WERI-Rb-1 (cell line): ENCODE data around the gene PKHD1.
A peak's percentile ranks its signal among the peaks of the same experiment; 100 is the strongest.

Source experiments
- DNase-seq: peaks from one replicate; pipeline ENCODE4 v3.0.0-alpha.2; 2020
- H3K27ac ChIP-seq: fragments of 250-450 bp; sonication (Bioruptor Pico); 2 replicates; pipeline ENCODE4 v1.5.1; 2020; ENCODE audit warnings: mild to moderate bottlenecking, moderate library complexity
- H3K27me3 ChIP-seq: fragments of 250-450 bp; sonication (Bioruptor Pico); 2 replicates; pipeline ENCODE4 v1.5.1; 2021; ENCODE audit warnings: mild to moderate bottlenecking, low read depth, moderate library complexity; ENCODE audit not compliant: insufficient read depth, severe bottlenecking
- H3K36me3 ChIP-seq: fragments of 250-450 bp; sonication (Bioruptor Pico); 2 replicates; pipeline ENCODE4 v1.5.1; 2020; ENCODE audit warnings: mild to moderate bottlenecking, moderate library complexity
- H3K4me3 ChIP-seq: 2 replicates; pipeline ENCODE4 v1.5.1; 2011; ENCODE audit warnings: low read depth, mild to moderate bottlenecking, control low read depth, low read length
- H3K9me3 ChIP-seq: fragments of 250-450 bp; sonication (Bioruptor Pico); 2 replicates; pipeline ENCODE4 v1.5.1; 2021; ENCODE audit warnings: mild to moderate bottlenecking, moderate library complexity; ENCODE audit not compliant: severe bottlenecking
- TF ChIP-seq, protein P1 (sequence below): IDR thresholded peaks from 2 replicates; pipeline ENCODE4 v1.5.1; 2011; ENCODE audit warnings: low read depth, mild to moderate bottlenecking, control low read depth, inconsistent platforms, low read length

The PKHD1 gene

DNA sequence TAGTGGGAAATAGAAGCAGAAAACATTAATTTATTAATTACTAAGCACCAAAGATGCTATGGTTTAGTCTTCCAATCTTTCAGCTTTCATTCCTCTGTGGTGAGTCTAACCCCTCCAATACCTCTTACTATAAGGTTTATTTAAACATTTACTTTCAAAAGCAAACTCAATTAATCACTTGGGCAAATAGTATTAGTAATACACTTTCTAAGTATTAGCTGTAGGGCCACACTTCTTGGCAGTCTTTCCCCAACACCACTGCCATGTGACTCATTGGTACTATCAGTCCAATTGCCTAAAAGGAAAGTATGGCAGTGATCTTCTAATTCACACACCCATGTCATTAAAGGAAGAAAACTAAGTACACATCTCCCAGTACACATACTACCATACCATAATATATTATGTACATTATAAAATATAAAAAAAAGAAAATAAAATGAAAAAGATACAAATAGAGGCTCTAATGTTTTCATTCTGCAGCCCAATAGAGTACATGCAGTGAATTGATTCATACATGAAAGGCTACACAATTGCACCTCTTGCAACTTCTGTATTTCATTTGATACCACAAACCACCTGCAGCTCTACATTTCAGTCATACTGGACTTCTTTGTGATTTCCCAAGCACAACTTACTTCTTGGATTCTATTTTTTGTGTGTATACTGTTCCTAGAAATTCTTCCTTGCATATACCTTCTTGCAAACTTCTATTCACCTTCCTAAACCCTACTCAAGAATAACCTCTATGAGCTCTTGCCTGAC lies 218.6 kb downstream of the PKHD1 start:
- DNase-seq = no peak
- Histone ChIP-seq H3K9me3 (no peaks in the 10 kb centered on the region), H3K27ac (no peak overlapping the region), H3K27me3 (no peaks in the 10 kb centered on the region), H3K4me3 (no peak overlapping the region), H3K36me3 (no peaks in the 10 kb centered on the region)
- TF ChIP-seq, protein P1, sequence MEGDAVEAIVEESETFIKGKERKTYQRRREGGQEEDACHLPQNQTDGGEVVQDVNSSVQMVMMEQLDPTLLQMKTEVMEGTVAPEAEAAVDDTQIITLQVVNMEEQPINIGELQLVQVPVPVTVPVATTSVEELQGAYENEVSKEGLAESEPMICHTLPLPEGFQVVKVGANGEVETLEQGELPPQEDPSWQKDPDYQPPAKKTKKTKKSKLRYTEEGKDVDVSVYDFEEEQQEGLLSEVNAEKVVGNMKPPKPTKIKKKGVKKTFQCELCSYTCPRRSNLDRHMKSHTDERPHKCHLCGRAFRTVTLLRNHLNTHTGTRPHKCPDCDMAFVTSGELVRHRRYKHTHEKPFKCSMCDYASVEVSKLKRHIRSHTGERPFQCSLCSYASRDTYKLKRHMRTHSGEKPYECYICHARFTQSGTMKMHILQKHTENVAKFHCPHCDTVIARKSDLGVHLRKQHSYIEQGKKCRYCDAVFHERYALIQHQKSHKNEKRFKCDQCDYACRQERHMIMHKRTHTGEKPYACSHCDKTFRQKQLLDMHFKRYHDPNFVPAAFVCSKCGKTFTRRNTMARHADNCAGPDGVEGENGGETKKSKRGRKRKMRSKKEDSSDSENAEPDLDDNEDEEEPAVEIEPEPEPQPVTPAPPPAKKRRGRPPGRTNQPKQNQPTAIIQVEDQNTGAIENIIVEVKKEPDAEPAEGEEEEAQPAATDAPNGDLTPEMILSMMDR = no peak

DNA sequence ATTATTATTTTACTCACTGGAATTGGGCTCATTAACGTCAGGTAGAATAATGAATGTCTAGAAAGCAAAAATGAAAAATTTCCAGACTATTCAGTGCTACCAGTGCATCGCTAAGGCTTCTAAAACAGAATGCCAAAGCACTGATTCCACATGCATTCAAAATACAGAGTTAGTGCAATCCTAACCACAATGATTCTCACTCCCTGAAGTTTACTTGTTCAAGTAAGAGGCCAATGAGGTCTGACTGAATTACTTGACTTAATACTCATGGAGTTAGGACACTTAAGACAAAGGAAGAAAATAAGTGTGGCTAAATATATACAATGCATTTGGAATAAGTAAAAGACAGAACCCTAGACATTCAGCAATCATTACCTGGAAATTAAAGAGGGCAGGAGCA lies 220.5 kb downstream of the PKHD1 start:
- Histone ChIP-seq H3K36me3 (no peaks in the 10 kb centered on the region), H3K27ac (no peak overlapping the region), H3K27me3 (no peaks in the 10 kb centered on the region), H3K9me3 (no peaks in the 10 kb centered on the region), H3K4me3 (no peak overlapping the region)
- TF ChIP-seq, protein P1 = no peak
- DNase-seq = no peak

DNA sequence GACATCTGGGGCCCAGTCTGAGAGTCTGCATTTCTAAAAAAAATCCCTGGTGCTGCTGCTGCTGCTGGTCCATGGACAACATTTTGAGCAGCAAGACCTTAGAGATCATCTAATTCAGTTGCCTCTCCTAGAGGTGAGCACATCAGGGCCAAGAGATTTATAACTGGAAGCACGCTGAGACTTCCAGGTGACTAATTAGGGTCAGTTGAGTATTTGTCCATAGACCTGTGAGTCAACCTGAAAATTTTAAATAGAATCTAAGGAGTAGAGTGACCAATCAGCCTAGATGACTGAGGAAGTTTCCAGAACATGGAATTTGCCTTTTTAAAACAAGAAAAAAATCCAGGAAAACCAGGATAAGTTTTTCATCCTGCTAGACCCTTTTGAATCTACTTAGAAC lies 221.4 kb downstream of the PKHD1 start:
- Histone ChIP-seq H3K4me3 (no peak overlapping the region), H3K27me3 (no peaks in the 10 kb centered on the region), H3K27ac (no peak overlapping the region), H3K36me3 (no peaks in the 10 kb centered on the region), H3K9me3 (no peaks in the 10 kb centered on the region)
- DNase-seq = no peak
- TF ChIP-seq, protein P1 = no peak

DNA sequence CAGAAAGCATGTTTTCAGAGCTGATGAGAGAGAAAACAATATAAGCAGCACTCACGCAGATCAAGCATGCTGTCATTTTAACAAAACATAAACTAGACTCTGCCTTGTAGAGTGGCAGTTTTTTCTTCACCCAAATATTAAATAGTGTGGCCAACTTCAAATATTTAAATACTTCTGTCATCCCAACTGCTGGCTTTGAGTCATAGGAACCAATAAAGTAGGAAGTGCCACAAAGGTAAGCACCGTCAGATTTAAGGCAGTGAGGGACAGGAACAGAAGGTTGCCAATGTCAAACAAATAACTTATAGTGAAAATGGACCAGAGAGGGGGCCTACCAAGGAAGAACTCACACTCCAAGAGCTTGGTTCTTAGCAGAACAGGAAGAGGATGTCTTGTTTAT lies 222.2 kb downstream of the PKHD1 start:
- H3K36me3 ChIP-seq = no peaks in the 10 kb centered on the region
- TF ChIP-seq, protein P1 = no peak
- no peaks in the 10 kb centered on the region for H3K9me3 ChIP-seq
- H3K27me3 ChIP-seq = no peaks in the 10 kb centered on the region
- no peak for DNase-seq
- no peak overlapping the region for H3K4me3 ChIP-seq
- H3K27ac ChIP-seq = no peak overlapping the region

DNA sequence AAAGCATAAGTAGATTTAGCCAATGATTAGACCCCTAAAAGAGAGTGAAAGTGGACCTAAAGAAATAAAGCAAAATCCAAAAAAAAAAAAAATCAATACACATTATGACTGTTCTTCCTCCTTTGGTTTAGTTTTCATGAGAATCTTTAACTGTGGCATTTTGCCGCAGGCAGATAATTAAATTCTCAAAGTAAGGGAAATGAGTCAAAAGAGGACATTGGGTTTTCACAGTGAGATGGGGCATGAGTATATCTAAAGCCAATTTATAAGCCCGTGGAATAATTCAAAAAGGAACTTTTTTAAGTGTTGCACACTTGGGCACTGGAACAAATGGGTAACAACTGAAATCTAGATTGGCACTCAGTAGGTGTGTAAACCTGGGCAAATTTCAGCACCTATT lies 230.3 kb downstream of the PKHD1 start:
- no peaks in the 10 kb centered on the region for H3K36me3 ChIP-seq
- TF ChIP-seq, protein P1 = no peak
- H3K9me3 ChIP-seq = peaks cover 5% of the 10 kb centered on the region
- H3K27ac ChIP-seq = no peak overlapping the region
- DNase-seq = no peak
- no peak overlapping the region for H3K4me3 ChIP-seq
- no peaks in the 10 kb centered on the region for H3K27me3 ChIP-seq

DNA sequence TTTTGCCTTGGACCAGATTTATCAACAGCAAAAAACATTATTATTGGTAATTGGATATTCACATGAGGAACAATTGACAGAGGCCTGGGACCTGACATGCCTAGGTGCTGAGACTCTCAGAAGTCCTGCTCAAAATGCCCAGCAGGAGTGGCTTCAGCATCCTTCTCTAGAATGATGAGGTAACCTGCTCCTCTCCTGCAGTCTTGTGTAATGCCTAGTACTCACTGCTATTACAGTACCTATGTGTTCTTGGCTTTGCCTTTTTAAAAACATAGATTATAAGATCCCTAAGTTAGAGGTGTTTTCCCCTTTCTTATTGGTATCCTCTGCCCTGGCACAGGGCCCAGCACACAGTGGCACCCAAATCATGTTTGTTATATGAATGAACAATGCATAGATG lies 230.9 kb downstream of the PKHD1 start:
- peaks cover 5% of the 10 kb centered on the region for H3K9me3 ChIP-seq
- TF ChIP-seq, protein P1 = 0 out of 2 replicates have a peak, but pooled peaks have one; percentile 2

More for the DNA sequence above, 230.9 kb downstream of the PKHD1 start:
- no peak overlapping the region for H3K27ac ChIP-seq
- H3K4me3 ChIP-seq = no peak overlapping the region
- no peaks in the 10 kb centered on the region for H3K27me3 ChIP-seq
- no peaks in the 10 kb centered on the region for H3K36me3 ChIP-seq
- DNase-seq = no peak
